ENCODE data around the gene CHADL.

DNA sequence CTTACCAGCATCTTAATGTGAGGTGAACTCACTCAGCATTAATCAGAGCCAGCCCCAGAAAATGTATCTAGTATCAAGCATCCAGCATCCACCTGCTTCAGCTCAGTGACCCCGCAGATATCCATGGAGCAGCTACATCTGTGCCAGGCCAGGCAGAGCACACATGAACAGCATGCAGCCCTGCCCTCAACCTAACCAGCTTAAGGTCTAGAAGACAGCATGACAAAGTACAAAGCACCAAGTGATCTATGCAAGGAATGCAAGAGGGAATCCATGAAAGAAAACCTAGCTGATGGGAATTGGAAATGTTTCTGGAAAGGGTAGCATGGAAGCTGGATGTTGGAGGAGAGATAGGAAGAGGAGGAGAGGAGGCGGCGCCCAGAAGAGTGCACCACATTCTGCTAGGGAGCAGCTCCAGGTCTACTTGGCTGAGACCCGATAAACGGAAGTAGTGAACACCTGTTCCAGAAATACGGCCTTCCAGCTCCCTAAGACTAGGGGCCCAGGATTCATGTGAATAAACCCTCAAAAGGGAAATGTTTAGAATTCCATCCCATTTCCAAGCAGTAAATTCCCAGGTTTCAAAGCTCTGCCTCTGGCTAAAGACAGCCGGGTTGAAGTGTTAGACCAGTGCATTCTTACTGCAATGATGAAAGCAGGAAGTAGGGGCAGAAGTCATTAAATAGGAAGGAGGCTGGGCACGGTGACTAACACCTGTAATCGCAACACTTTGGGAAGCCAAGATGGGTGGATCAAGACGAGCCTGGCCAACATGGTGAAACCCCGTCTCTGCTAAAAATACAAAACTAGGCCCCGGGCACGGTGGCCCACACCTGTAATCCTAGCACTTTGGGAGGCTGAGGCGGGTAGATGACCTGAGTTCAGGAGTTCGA, 59.1 kb downstream of the CHADL start:
- no peak for TF ChIP-seq POLR2A (IDR thresholded peaks at IDR 0.05)
- no peak for TF ChIP-seq CTCF (IDR thresholded peaks at IDR 0.05)
